ENCODE results near the gene LRRC74B. TPM values are rescaled to one million over a fixed set of nuclear protein-coding genes. Genes with fewer than 3 reads are reported as not detected.
A peak's percentile ranks its signal among the peaks of the same experiment; 100 is the strongest.

LRRC74B gene
- total RNA-seq, 4 donors from 2014 or later: not detected

DNA sequence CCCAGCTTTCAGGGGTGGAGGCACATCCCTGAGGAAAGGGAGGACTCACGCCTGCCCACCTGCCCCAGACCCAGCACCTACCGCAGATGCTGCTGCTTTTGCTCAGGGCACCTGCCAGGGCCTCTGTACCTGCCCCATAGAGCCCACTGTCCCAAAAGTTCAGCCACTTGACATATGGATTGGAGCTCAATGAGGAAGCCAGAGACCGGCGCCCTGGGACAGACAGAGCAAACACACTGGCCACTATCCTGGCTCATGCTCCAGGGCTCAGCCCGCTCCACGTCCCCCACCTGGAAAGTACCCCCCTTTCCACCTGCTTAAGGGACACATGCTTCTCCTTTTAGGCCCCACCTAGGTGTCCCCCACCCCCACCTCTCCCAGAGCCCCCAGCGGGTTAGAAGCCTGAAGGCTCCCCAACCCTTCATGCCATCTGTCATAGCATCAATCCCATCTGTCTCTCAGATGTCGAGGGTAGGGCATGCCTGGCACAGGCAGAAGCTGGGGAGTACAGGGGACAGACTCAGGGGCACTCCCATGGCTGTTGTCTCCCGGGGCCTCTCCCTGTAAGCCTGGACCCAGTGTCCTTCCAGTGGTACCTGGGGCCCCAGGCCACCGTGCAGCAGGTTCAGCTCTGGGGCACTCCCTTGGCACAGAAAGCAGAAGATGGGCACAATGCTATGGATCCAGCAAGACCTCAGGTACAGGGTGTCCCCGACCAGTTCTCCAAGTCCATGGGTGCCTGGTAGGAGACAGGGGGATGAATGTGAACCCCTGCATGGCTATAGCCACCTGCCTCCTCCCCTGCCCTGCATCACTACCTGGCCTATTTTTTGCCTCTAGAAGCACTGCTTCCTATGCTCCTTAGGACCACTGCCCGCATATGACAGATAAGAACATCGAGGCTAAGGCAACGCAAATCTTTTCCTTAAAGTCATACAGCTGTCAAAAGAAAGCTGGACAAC lies 33.0 kb upstream of the LRRC74B start:
- no peaks in the 10 kb centered on the region for H3K9me3 ChIP-seq
- no peaks in the 10 kb centered on the region for H3K36me3 ChIP-seq
- no peak for ATAC-seq
- TF ChIP-seq POLR2AphosphoS5 (IDR thresholded peaks at IDR 0.05) (no peak), CTCF (IDR thresholded peaks at IDR 0.05) (no peak), POLR2A (IDR thresholded peaks at IDR 0.05) (no peak)
- H3K4me3 ChIP-seq: no peak overlapping the region
- WGBS, 2 donors (ENCODE audit: low coverage in 1 of 2): 40 to 70% methylated on average over 1 to 3 of the region's 14 CpGs
- peaks cover 0 to 28% (median 21%) of the 10 kb centered on the region in 3 donors for H3K4me1 ChIP-seq
- peak overlapping the region in 2 of 4 donors; percentile 82 to 88 for H3K27ac ChIP-seq
- no peaks in the 10 kb centered on the region for H3K27me3 ChIP-seq

GRCh38 chr22:21013657-21014201 lies 32.0 kb upstream of the LRRC74B start:
- Histone ChIP-seq H3K9me3 (no peaks in the 10 kb centered on the region), H3K36me3 (no peaks in the 10 kb centered on the region), H3K4me3 (peak overlapping the region; percentile 21 to 55), H3K27me3 (no peaks in the 10 kb centered on the region), H3K27ac (peak overlapping the region in 3 of 4 donors; percentile 78 to 88 (median 82)), H3K4me1 (peaks cover 0 to 28% (median 21%) of the 10 kb centered on the region in 3 donors)
- no peak for ATAC-seq
- WGBS, 2 donors (ENCODE audit: low coverage in 1 of 2): 11 to 18% methylated on average over 7 to 9 of the region's 24 CpGs
- TF ChIP-seq EP300 (IDR thresholded peaks at IDR 0.05) (no peak), CTCF (IDR thresholded peaks at IDR 0.05) (no peak), POLR2A (IDR thresholded peaks at IDR 0.05) (no peak), POLR2AphosphoS5 (IDR thresholded peaks at IDR 0.05) (no peak)

- H3K27ac ChIP-seq: peak overlapping the region in 3 of 4 donors; percentile 78 to 88 (median 82)
- ATAC-seq: peak; percentile 97
- no peaks in the 10 kb centered on the region for H3K9me3 ChIP-seq
- TF ChIP-seq EP300 (IDR thresholded peaks at IDR 0.05) (no peak), POLR2A (IDR thresholded peaks at IDR 0.05) (no peak), POLR2AphosphoS5 (IDR thresholded peaks at IDR 0.05) (no peak), CTCF (IDR thresholded peaks at IDR 0.05) (no peak)
- H3K27me3 ChIP-seq: no peaks in the 10 kb centered on the region
- H3K4me3 ChIP-seq: peak overlapping the region; percentile 21 to 55
- WGBS, 2 donors (ENCODE audit: low coverage in 1 of 2): 0% methylated on average over 2 of the region's 40 CpGs; no CpG with 5 or more reads in 1 of the 2 donors
- H3K4me1 ChIP-seq: peaks cover 0 to 28% (median 21%) of the 10 kb centered on the region in 3 donors
- H3K36me3 ChIP-seq: no peaks in the 10 kb centered on the region
Measured at GRCh38 chr22:21014202-21014725, 31.5 kb upstream of the LRRC74B start.

GRCh38 chr22:21014726-21015465 lies 30.9 kb upstream of the LRRC74B start, which contains the start of gene P2RX6:
P2RX6 (plus strand) TSS chr22:21015165; CDS start chr22:21015175, 10 bp downstream.
- Histone ChIP-seq H3K4me1 (peaks cover 0 to 28% (median 21%) of the 10 kb centered on the region in 3 donors), H3K27me3 (no peaks in the 10 kb centered on the region), H3K9me3 (no peaks in the 10 kb centered on the region), H3K36me3 (no peaks in the 10 kb centered on the region), H3K27ac (peak within 1 kb of the TSS in 3 of 4 donors; percentile 78 to 88 (median 82)), H3K4me3 (peak within 1 kb of the TSS; percentile 21 to 55)
- no peak for TF ChIP-seq EP300 (IDR thresholded peaks at IDR 0.05)
- no peak for TF ChIP-seq POLR2AphosphoS5 (IDR thresholded peaks at IDR 0.05)
- TF ChIP-seq CTCF (IDR thresholded peaks at IDR 0.05): no peak
- TF ChIP-seq POLR2A (IDR thresholded peaks at IDR 0.05): no peak
- peak; percentile 6 for ATAC-seq
- WGBS, 2 donors (ENCODE audit: low coverage in 1 of 2): 20 to 40% methylated on average over 3 to 7 of the region's 12 CpGs

Measured in gastroesophageal sphincter (tissue), 4 donors.